Inflammatory macrophage treated with lipopolysaccharide for 4 hours (primary cell): Measurements from ENCODE around the gene DYNLT3.

Experiments
- DNase-seq: peaks from one replicate; pipeline ENCODE4 v3.0.0-alpha.2; 2020

Gene DYNLT3

DNA sequence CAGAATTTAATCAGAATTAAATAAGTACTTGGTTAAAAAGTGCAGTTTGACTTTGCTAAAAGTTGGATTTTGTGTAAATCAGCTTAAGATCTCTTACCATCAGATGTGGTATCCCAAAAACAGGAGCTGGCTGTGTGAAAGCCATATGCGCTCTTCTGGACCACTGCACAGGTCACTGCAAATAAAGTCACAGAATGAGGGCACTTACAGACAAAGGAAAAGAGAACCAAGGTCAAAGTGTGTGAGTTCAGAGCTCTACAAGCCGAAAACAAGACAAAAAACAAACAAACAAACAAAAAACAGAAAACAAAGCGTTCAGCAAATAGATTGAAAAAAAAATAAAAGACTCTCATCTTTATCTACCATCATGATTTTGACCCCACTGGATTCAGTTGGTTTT, 6.4 kb downstream of the DYNLT3 start:
- DNase-seq, result no peak

DNA sequence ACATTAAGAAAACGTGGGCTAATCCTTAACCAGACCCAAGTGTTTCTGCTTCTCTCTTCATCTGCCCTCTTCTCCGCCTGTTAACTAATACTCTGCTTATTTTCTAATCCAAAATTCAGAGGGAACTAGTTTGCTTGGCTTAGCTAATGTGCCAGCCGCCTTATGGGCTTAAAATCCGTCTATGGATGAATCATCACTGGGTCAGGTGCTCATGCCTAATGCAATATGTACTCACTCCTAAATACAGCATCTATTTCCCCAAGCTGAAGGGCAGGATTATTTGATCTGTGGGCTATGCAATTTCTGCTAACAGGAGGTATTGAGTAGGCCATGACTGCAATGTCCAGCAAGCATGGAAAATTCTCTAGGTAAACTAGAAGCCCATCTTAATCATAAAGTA, 12.4 kb downstream of the DYNLT3 start:
- DNase-seq, result no peak

DNA sequence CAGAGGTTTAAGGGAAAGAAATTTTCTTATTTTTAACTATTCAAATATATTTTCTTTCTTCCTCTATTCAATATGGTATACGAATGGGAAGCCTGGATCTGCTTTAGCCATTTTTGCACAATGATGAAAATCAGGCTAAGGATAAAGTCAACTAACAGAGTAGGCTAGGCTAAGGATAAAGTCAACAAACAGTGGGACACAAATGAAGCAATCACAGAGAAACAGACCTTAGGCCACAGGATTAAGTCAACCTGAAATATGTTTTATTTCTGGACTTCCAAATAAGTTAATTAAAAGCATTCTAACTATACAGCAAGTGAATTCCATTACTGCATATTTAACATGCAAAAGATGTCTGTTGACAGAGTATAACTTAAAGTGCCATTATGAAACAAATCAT, 17.0 kb downstream of the DYNLT3 start:
- DNase-seq, result no peak

DNA sequence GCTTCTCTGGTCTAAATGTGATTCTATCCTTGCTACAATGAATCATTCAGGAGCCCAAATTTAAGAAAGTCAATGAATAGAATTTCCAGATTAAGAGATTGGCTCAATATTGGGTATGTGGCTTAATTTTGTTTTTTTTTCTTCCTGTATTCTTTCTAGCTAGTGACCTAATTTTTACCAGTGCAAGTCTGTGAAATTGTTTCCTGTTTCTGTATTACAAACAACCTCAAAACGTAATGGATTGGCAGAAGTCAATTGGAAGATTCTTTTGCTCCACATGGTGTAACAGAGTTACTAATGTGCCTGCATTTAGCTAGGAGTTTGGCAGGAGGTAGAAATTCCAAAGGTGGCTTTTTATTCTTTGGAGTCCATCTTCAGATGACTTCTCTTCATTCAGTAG, 17.6 kb downstream of the DYNLT3 start:
- peak; percentile 66 for DNase-seq

DNA sequence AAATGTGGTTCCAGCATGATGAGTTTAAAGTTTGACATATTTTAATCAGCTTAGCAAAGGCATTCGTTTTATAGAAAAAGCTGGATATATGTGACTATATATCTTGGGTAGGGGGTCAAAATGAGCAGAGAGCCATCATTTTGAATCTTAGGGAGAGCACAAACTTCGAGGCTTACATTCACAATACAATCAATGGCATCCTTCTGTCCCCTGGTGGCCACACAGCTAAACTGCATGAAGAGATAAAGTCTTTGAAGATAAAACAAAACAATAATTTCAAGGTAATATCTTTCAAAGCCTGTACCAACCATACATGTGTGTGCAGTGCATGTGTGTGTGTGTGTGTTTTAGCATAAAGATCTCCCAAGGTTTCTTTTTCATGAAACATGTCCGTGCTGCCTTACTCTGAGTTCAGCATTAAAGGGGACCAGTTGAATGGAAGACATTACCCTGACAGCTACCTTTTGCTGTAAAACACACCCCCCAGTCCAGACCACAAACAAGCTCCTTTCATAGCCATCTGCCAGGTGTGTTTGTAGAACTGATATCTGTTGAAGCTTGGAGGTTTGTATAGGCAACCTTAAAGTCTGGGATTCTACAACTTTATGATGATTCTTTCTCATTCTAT, 22.0 kb downstream of the DYNLT3 start:
- peak; percentile 49 for DNase-seq

DNA sequence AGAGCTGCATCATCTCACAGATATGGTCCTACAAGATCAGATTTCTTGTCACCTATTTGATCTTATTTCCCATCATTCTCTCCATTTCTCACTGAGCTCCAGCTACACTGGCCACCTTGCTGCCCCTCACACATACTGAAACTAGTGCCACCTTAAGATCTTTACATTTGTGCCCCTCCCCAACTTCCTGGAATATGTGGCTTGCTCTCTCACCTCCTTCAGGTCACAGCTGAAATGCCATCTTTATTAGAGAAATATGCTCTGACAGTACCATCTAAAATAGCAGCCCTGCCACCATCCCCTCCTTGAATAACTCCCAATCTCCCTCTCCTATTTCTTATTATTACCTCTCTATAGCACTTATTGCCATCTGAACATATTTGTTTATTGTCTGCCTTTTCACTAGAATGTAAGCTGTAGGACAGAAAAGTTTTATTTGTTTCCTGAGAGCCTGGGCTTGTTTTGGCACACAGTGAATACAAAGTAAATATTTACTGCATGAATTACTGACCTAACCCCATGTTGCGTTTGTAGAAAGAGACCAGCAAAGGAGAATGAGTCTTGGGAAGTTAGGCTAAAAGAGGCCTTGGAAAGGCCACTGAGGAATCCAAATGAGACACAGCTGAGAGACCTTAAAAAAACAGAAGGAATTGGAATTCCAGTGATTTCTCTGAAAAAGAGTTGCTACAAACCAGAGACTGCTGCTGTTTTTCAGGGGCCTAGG, 22.7 kb downstream of the DYNLT3 start:
- no peak for DNase-seq

DNA sequence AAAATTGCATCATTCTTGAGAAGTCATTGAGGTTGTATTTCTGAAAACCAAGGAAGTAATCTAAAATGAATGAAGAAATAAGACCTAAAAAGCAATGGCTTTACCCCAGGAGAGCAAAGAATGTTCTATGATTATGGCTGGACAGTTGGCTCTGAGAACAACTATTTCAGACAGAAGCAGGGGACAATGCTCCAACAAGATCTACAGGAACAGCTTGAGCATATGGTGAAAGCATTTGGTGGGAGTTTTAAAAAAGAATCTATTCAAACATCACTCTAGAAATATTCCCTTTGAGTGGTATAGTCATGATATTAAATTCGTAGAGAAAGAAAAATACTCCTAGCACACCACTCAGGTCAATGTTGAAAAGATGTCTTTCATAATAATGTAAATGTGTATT, 26.7 kb downstream of the DYNLT3 start:
- DNase-seq, result no peak

DNA sequence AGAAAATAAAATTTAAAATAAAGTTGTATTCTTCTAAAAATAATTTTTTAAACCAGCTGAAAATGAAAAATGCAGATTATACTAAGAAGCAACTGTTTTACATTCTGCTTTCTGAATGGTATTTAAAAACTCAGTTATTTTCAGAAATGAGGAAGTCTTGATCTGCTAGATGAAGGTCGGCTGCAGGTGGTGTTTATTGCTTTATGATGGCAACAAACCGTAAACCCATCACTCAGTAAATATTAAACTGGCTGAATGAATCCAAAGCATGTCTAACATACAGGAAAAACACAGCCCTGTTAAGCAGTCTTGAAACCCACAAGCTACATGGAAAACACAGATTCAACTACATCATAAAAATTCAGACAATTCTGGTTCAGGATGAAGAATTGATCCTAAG, 29.3 kb downstream of the DYNLT3 start:
- DNase-seq, result no peak

DNA sequence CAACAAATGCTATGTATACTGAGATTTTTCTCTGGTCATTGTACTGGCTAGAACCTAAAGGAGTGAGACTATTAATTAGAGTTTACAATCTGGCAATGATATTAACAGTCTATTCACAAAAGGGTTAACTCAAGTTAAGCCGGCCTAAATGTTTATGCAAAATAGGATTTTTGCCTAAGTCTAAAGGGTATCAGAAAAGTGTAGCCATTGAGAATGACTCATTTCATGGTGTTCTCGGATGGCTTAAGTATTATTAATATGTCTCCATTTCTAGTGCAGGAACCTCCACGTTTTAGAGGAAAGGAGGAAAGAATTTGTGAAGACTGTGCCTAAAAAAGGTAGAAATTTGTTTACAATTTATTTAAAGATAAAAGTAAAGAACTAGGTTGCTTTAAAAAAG, 29.8 kb downstream of the DYNLT3 start:
- peak; percentile 33 for DNase-seq

DNA sequence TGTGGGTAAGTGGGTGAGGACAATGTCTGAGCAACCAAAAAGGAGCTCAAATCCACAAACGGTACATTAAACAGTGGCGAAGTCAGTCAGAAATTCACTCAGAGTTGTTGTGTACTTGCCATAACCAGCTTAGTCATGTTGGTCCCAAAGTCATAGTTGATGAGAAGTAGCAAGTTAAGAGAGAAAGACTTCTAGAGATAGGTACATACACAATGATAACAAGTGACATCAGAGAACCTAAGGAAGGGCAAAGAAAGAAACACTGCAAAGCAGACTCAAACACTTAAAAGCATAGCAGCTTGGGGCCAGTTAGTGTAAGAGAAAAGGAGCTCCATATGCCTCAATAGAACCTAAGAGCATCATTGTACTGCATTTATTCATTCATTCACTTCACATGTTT, 30.2 kb downstream of the DYNLT3 start:
- no peak for DNase-seq

DNA sequence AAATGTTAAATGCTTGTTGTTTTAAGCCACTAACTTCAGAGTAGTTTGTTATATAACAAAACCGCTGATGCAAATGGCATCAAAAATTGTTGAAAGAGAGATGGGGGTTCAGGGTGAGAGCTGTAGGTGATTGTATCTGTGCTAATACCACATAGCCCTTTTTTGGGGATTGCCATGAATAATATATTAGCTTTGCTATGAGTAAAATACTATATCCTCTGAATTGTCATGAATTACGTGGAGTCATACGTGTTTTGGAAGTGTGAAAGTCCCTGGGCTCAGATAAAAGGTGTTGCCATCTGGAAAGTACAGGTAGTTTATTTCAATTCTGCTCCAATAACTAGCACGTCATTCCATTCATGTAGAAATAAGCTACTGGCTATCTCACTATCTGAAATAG, 30.6 kb downstream of the DYNLT3 start:
- no peak for DNase-seq

DNA sequence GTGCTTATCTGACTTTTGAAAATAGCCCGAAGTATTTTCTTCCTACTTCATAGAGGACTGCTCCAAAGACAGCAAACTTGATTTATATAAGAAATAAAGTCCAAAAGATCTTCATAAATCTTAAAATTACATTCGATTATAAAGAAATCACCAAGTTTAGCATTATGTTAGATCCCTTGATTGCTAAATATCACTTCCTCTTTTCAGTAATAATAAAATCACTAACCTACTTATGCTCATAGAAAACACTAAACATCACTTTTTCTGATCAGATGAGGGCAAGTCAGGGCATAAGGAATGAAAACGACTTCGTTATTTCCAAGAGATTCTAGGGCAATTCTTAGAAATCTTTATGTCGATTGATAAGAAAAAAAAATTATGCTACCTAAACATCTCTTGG, 32.0 kb downstream of the DYNLT3 start:
- DNase-seq, result peak; percentile 46

DNA sequence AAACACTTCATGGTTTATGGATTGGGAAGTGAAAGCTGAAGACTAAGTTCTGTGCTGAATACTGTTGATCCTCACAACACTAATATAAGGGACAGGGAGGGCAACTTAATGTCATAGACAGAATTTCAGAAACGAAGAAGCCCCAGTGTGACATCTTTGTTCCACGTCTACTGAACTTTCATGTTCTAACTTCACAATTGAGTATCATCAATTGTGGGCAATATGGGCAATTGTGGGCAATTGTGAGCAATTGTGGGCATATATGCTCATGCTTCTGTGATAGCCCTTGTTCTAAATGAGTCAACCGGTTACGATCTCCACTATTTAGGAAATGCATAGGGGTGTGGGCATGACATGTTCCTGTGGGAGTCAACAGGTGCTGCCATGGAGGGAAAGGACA, 33.8 kb downstream of the DYNLT3 start:
- DNase-seq, result peak; percentile 54

DNA sequence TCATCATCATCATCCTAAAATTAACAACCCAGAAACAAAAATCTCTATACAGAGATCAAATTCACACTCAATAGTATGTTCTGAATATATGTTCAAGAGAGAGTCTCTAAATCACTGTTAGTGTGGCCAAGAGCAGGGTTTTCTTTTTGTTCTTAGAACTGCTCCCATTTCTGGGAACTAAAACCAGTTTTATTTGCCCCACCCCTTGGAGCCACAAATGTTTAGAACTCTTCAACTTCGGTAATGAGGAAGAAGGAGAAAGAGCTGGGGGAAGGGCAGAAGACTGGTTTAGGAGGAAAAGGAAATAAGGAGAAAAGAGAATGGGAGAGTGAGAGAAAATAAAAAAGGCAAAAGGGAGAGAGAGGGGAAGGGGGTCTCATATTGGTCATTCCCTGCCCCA, 35.3 kb downstream of the DYNLT3 start:
- peak; percentile 52 for DNase-seq

DNA sequence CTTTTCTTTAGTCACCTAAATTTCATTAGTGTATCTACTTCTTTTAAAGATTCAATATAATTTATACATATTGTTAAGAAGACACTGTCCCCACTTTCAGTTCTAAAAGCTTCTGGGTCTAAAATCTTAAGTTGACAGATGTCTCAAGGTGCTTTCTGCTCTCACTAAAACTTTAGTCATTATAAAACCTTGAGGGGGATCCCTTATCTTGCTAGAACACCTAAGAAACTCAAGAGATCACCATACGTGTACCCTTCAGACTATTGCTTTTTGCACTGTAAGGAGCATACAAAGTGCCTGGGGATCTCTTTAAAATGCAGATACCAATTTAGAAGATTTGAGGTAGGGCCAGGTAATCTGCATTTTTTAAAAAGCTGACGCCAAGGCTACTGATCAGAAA, 37.4 kb downstream of the DYNLT3 start:
- no peak for DNase-seq

DNA sequence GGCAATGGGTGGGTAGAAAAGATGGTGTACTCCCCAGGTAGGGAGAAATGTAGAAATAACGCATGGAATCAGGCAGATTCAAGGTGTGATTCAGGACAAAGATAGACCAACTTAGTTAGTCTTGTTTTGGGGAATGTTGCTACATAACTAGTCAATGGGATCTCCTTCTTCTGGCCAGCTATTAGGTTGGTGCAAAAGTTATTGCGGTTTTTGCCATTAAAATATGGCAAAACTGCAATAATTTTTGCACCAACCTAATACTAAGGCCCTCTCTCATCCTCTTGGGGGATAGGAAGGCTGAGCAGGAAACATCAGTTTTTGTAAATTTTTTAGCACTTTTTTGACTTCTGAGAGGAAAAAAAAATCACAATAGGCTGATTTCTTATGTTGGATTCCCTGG, 44.3 kb downstream of the DYNLT3 start:
- no peak for DNase-seq

DNA sequence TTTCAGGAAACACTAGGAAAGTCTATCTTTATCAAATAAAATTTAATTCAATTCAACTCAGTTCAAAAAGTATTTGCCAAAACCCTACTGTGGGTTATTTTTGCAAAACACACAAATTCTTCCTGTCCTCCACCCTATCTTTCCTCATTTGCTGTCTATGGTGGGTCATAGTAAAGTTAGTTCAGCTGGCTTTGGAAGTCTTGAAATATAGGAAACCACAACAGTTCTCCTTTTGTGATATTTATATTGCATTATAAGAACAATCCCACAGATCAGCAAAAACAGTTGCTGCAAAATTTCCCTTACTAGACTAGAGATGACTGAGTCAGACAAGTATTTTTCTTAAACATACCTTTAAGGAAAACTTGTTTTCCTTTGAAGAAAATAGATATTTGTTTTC, 45.3 kb downstream of the DYNLT3 start:
- DNase-seq, result peak; percentile 89

DNA sequence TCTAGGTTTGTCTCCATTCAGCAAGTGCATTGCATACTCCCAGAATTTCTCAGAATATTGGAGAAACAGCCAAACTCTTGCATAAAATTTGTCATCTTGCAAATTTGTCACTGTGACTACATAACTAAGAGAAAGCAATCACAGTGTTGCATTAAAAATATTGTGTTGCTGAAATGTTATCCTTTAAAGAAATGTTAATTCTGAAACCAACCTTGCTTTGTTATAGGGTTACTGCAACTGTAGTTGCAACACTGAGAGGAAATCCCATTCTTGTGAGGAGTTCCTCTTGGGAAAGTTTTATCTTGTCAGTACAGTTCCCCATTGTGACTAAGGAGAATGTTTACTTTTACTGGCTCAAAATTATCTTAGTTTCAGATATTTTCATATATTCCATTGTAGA, 46.7 kb downstream of the DYNLT3 start:
- peak; percentile 92 for DNase-seq

DNA sequence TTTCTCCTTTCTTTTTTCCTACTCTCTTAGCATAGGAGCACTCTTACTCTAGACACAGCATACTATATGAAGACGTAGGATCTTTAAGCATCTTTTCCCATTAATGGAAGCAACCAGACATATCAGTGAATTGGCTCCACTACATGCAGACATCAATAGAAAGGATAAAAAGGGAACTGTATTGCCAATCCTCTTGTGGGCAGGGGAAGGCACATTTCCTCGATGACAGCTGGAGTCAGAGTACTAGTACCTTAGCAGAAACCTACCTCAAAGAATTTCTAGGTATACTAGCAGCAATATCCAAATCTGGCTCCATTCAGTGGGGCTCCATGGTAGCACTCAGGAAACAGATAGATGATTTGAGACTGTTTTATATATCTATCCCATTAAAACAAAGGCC, 47.4 kb downstream of the DYNLT3 start:
- DNase-seq, result no peak

DNA sequence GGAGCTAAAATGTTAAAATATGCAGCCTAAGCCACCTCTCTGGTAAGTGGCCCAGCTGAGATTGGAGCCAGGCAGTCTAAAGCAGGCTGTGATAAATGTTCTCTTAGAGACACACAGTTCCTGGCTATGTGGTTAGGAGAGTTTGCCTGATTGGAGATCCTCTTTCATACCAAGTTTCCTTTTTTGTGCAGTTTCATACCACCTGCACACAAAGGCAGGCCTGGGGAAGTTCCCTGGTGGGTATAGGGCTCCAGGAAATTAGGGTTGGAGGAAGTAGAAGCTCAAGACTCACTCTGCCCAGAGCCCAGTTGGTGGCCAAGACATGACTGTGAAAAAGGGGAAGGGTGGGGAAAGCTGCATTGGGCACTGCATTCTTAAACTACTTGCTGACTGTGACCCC, 50.6 kb downstream of the DYNLT3 start:
- DNase-seq, result peak; percentile 84

DNA sequence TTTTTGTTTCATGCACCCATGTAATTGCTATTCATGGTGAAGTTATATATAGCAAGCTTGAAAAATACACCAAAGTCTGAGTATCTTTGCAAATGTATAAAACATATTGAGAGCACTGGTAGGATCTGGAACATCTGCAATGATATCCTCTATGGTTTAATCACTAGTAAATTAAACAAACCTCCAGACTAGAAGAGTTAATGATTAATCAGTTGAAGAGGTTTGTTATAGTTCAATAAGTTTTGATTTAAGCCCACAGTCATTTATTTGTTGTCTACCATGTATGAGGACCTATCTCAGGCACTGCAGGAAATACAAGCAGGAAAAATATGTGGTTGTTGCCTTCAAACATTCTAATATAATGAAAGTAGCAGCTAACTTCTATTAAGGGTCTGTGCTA, 51.1 kb downstream of the DYNLT3 start:
- no peak for DNase-seq
